Measurements from ENCODE around the gene CERS6. TPM values are rescaled to one million over a fixed set of nuclear protein-coding genes. Genes with fewer than 3 reads are reported as not detected.

Gene CERS6
- total RNA-seq, 4 donors from 2014 or later = 46.6 to 67.7 (median 53.6) TPM

DNA sequence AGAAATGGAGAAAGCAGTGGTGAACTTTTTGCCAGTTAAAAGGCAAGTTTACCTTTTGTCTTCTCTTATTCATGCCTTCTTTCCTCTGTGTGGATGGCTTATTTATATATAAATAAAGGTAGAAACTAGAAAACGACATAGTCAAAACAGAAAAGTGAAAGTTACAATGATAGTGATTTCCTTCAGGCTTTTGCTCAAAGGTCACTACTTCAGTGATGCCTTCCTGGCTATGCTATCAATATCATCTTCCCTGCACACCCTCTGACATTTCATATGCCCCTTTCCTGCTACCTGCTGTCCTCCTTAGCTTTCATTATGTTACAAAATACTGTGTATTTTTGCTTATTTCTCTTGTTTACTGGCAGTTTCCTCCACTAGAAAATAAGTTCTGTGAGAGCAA is 214.4 kb downstream of the CERS6 start:
- Histone ChIP-seq H3K4me3 (no peak overlapping the region), H3K27me3 (no peaks in the 10 kb centered on the region), H3K4me1 (peaks cover 0 to 19% (median 11%) of the 10 kb centered on the region in 4 donors), H3K27ac (replicated peaks in 1 of 4) (no peak overlapping the region), H3K9me3 (no peaks in the 10 kb centered on the region), H3K36me3 (no peaks in the 10 kb centered on the region)
- DNase-seq (ENCODE audit: extremely low spot score) = no peak
- intact Hi-C loops (cut with DNase I) = no loop called here
- TF ChIP-seq, protein P1, sequence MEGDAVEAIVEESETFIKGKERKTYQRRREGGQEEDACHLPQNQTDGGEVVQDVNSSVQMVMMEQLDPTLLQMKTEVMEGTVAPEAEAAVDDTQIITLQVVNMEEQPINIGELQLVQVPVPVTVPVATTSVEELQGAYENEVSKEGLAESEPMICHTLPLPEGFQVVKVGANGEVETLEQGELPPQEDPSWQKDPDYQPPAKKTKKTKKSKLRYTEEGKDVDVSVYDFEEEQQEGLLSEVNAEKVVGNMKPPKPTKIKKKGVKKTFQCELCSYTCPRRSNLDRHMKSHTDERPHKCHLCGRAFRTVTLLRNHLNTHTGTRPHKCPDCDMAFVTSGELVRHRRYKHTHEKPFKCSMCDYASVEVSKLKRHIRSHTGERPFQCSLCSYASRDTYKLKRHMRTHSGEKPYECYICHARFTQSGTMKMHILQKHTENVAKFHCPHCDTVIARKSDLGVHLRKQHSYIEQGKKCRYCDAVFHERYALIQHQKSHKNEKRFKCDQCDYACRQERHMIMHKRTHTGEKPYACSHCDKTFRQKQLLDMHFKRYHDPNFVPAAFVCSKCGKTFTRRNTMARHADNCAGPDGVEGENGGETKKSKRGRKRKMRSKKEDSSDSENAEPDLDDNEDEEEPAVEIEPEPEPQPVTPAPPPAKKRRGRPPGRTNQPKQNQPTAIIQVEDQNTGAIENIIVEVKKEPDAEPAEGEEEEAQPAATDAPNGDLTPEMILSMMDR (IDR thresholded peaks at IDR 0.05) = no peak
- TF ChIP-seq EP300 (IDR thresholded peaks at IDR 0.05) (no peak), POLR2A (IDR thresholded peaks at IDR 0.05; ENCODE audit: low read depth) (no peak), POLR2AphosphoS5 (IDR thresholded peaks at IDR 0.05) (no peak)
- WGBS = 79% methylated on average over 1 of the region's 1 CpG

DNA sequence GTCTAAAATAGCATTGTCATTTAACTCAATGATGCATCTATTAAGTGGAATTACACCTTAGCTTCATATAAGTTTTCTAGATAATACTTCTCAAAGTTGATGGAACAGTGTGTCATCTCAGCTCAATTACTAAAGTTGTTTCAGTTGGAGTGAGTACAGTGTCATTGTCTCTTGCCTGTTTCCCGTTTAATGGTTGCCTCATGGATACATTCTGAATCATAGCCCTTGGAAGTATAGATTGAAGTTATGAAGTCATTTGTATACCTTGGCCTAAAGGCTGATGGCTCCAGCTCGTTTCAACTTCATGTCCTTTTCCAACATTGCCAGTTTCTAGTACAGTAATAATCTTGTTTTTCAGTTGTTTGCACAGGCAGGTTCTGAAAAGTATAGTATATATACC is 215.9 kb downstream of the CERS6 start:
- WGBS = 65% methylated on average over 2 of the region's 2 CpGs
- H3K27ac ChIP-seq (replicated peaks in 1 of 4) = no peak overlapping the region
- no peaks in the 10 kb centered on the region for H3K36me3 ChIP-seq
- H3K9me3 ChIP-seq = no peaks in the 10 kb centered on the region
- H3K4me3 ChIP-seq = no peak overlapping the region
- intact Hi-C loops (cut with DNase I) = no loop called here
- H3K4me1 ChIP-seq = peaks cover 0 to 6% (median 2%) of the 10 kb centered on the region in 4 donors
- no peak for DNase-seq (ENCODE audit: extremely low spot score)
- H3K27me3 ChIP-seq = no peaks in the 10 kb centered on the region
- TF ChIP-seq POLR2AphosphoS5 (IDR thresholded peaks at IDR 0.05) (no peak), EP300 (IDR thresholded peaks at IDR 0.05) (no peak), POLR2A (IDR thresholded peaks at IDR 0.05; ENCODE audit: low read depth) (no peak)
- TF ChIP-seq, protein P1 (IDR thresholded peaks at IDR 0.05) = no peak

DNA sequence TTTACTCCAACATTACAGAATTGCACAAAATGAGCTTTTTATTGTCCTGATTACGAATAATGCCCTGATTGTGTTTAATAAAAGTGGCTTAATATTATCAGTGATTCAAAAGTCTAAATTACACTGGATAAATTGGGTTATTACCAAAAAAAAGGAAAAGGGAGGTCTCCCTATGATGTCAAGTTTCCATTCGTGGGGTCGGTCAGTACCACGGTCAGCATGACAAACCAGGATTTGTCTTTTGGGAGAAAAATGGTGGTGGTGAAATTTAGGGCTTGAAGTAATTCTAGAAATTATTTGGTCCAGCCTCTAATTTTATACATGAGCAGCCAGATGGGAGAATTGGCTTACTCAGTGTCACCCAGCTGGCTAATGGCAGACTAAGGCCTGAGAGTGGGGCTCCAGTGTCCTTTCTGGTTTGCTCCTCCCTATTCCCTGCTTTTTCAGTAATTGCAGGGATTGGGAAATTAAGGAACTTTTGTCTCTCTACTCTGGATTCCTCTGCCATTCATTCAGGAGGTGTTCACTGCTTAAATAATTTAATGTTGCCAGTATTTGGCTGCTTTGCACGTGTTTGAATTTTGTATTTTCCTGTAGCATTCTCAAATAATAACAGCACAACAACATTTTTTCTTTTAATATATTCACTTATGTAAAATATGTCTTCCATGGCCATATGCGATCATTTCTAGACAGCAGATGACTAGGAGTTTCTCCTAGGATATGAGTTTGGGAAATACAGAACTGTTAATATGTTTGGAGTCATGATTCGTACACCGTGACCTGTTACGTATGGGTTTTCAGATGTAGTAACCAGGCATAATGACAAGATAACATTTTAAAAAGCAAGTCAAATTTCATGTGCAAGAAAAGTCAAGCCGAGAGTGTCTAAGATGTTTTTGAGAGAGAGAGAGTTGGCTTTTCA is 217.5 kb downstream of the CERS6 start:
- Histone ChIP-seq H3K4me1 (no peaks in the 10 kb centered on the region), H3K36me3 (no peaks in the 10 kb centered on the region), H3K27me3 (no peaks in the 10 kb centered on the region), H3K27ac (replicated peaks in 1 of 4) (no peak overlapping the region), H3K9me3 (no peaks in the 10 kb centered on the region), H3K4me3 (no peak overlapping the region)
- intact Hi-C loops (cut with DNase I) = no loop called here
- no peak for DNase-seq (ENCODE audit: extremely low spot score)
- TF ChIP-seq POLR2AphosphoS5 (IDR thresholded peaks at IDR 0.05) = no peak
- no peak for TF ChIP-seq POLR2A (IDR thresholded peaks at IDR 0.05; ENCODE audit: low read depth)
- TF ChIP-seq EP300 (IDR thresholded peaks at IDR 0.05) = no peak
- WGBS = 84% methylated on average over 10 of the region's 10 CpGs

DNA sequence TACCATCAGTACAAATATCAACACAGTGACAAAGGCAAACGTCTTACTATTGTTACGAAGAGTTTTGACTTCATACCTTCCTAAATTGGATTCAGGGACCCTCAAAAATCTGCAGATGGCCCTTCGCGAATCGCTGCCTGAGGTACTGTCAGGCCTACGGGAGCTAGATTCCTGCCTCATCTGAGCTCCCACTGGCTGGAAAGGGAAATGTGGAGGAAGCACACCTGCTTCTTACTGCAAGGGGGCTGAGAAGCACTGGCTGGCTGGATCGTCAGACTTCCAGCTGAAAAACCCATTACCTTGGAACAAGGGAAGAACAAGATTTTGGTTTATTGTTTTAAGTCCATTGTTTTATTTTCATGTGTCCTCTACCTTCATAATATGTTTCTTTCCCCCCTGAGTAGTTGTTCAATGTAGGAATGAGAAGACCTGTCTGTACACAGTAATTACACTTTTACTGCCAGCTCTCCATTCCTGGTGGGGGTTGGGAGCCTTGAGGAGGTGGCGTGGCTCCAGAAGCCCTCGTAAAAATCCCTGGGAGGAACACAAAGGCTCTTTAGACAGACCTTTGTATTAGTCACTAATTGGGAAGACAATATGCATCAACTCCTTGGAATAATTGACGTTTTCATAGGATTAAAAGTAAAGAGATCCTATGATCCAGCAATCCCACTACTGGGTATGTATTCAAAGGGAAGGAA is 222.2 kb downstream of the CERS6 start:
- Histone ChIP-seq H3K27ac (replicated peaks in 1 of 4) (no peak overlapping the region), H3K4me3 (no peak overlapping the region), H3K4me1 (no peaks in the 10 kb centered on the region), H3K9me3 (no peaks in the 10 kb centered on the region), H3K36me3 (no peaks in the 10 kb centered on the region), H3K27me3 (no peaks in the 10 kb centered on the region)
- DNase-seq (ENCODE audit: extremely low spot score) = no peak
- intact Hi-C loops (cut with DNase I) = no loop called here
- TF ChIP-seq EP300 (IDR thresholded peaks at IDR 0.05) (no peak), POLR2A (IDR thresholded peaks at IDR 0.05; ENCODE audit: low read depth) (no peak), POLR2AphosphoS5 (IDR thresholded peaks at IDR 0.05) (no peak)
- TF ChIP-seq, protein P1 (IDR thresholded peaks at IDR 0.05) = no peak
- 95% methylated on average over 10 of the region's 10 CpGs for WGBS

DNA sequence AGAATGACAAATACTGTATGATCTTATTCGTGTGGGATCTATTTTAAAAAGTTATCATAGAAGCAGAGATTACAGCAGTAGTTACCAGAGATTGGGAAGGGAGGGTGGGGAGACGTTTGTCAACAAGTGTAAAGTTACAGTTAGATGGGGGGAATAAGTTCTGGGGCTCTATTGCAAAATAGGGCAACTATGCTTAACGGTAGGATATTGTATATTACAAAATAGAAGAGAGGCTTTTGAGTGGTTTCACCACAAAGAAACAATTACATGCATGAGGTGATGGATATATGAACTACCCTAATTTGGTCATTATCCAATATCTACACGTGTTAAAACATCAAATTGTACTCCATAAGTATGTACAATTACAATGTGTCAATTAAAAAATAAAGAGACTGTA is 223.0 kb downstream of the CERS6 start:
- no peak overlapping the region for H3K27ac ChIP-seq (replicated peaks in 1 of 4)
- TF ChIP-seq, protein P1 (IDR thresholded peaks at IDR 0.05) = no peak
- TF ChIP-seq POLR2AphosphoS5 (IDR thresholded peaks at IDR 0.05) (no peak), EP300 (IDR thresholded peaks at IDR 0.05) (no peak), POLR2A (IDR thresholded peaks at IDR 0.05; ENCODE audit: low read depth) (no peak)
- 81% methylated on average over 4 of the region's 4 CpGs for WGBS
- no peaks in the 10 kb centered on the region for H3K36me3 ChIP-seq
- no peaks in the 10 kb centered on the region for H3K4me1 ChIP-seq
- H3K27me3 ChIP-seq = no peaks in the 10 kb centered on the region
- intact Hi-C loops (cut with DNase I) = no loop called here
- no peak for DNase-seq (ENCODE audit: extremely low spot score)
- no peak overlapping the region for H3K4me3 ChIP-seq
- H3K9me3 ChIP-seq = no peaks in the 10 kb centered on the region

Data from esophagus muscularis mucosa (tissue), 4 donors.